Coronary artery (tissue), 2 donors: ENCODE data around the gene ISY1.

Experiments used
- DNase-seq: peaks from one replicate; pipeline ENCODE4 v3.0.0-alpha.2; 2017; ENCODE audit warnings: low spot score
- H3K27ac ChIP-seq, 2 donors: fragments of 200-600 bp; sonication (generic); one replicate each; pipeline ENCODE4 v1.5.1; 2016 to 2019
- H3K4me3 ChIP-seq: fragments of 200-600 bp; sonication (generic); 2 replicates; pipeline ENCODE4 v1.5.1; 2016; ENCODE audit warnings: mild to moderate bottlenecking, moderate library complexity
- CTCF ChIP-seq: fragments of 200-600 bp; sonication (generic); IDR thresholded peaks from one replicate; pipeline ENCODE4 v1.5.1; 2019; ENCODE audit warnings: antibody characterized with exemption

ISY1 gene

GRCh38 chr3:129160891-129161859 is at the start of gene ISY1:
Gene ISY1 (minus strand): TSS chr3:129161063. CDS start chr3:129160975, 88 bp downstream.
- TF ChIP-seq CTCF = peak; percentile 64
- Histone ChIP-seq H3K4me3 (peak within 1 kb of the TSS; percentile 81), H3K27ac (peak within 1 kb of the TSS; percentile 92 to 98)
- DNase-seq = peak; percentile 92

GRCh38 chr3:129207479-129207878 is 46.6 kb upstream of the ISY1 start:
- Histone ChIP-seq H3K27ac (no peak overlapping the region), H3K4me3 (no peak overlapping the region)
- no peak for DNase-seq
- TF ChIP-seq CTCF = no peak

GRCh38 chr3:129205109-129205832 is 44.4 kb upstream of the ISY1 start:
- DNase-seq = no peak
- no peak overlapping the region for H3K4me3 ChIP-seq
- no peak overlapping the region for H3K27ac ChIP-seq
- no peak for TF ChIP-seq CTCF

- Histone ChIP-seq H3K27ac (no peak overlapping the region), H3K4me3 (no peak overlapping the region)
- no peak for TF ChIP-seq CTCF
- no peak for DNase-seq
These were observed 43.6 kb upstream of the ISY1 start for GRCh38 chr3:129204473-129204872.

- no peak overlapping the region for H3K27ac ChIP-seq
- H3K4me3 ChIP-seq = no peak overlapping the region
- no peak for DNase-seq
- no peak for TF ChIP-seq CTCF
These were observed 38.5 kb upstream of the ISY1 start for GRCh38 chr3:129199366-129199765.

- no peak for TF ChIP-seq CTCF
- no peak for DNase-seq
- Histone ChIP-seq H3K4me3 (no peak overlapping the region), H3K27ac (peak overlapping the region; percentile 75 to 87)
These were observed 36.5 kb upstream of the ISY1 start for GRCh38 chr3:129197321-129197720.
